IMR-90 (cell line): ENCODE measurements around the gene ANKIB1. TPM values are rescaled to one million over a fixed set of nuclear protein-coding genes. Genes with fewer than 3 reads are reported as not detected.

Experiments
- ATAC-seq: fragments of 200-7000 bp; cut with Tn5 transposase; 2 replicates; pipeline ENCODE4 v1.9.1; 2020; ENCODE audit warnings: low read depth, mild to moderate bottlenecking, moderate library complexity
- BruUV-seq: library from RNA; stranded (reverse); fragments of 400-500 nt; replicated peaks from 2 replicates; lab custom pipeline; 2021; lab: Mats Ljungman, UMichigan
- CTCF ChIA-PET: fragments of 300-600 bp; formaldehyde crosslinking; extraction: SDS; loops from one replicate; lab custom pipeline; 2021; ENCODE audit warnings: antibody characterized with exemption; lab: Yijun Ruan, JAX
- POLR2A ChIA-PET: fragments of 300-600 bp; sonication (Branson Sonifier 250); formaldehyde crosslinking; loops from one replicate; lab custom pipeline; 2022; ENCODE audit warnings: antibody characterized with exemption; ENCODE audit not compliant: unreplicated experiment; lab: Charles Lee
- DNase-seq: peaks from one replicate; pipeline ENCODE4 v3.0.0; 2013
- H2AFZ ChIP-seq: replicated peaks from 2 replicates; pipeline ENCODE3; 2013; ENCODE audit warnings: low read length, mild to moderate bottlenecking; ENCODE audit not compliant: poor library complexity
- H2AK5ac ChIP-seq: 2 replicates; pipeline ENCODE4 v1.6.1; 2013; ENCODE audit warnings: low read depth, low read length, inconsistent platforms
- H2AK9ac ChIP-seq: replicated peaks from 2 replicates; pipeline ENCODE3; 2013; ENCODE audit warnings: mild to moderate bottlenecking, low read depth, low read length, moderate library complexity; ENCODE audit not compliant: poor library complexity
- H2BK120ac ChIP-seq: 2 replicates; pipeline ENCODE4 v1.6.1; 2013; ENCODE audit warnings: low read depth, low read length, inconsistent platforms
- H2BK15ac ChIP-seq: 3 replicates; pipeline ENCODE4 v1.6.1; 2013; ENCODE audit warnings: low read depth, low read length, inconsistent platforms
- H2BK20ac ChIP-seq: 2 replicates; pipeline ENCODE4 v1.6.1; 2013; ENCODE audit warnings: low read depth, mild to moderate bottlenecking, inconsistent platforms, low read length, moderate library complexity
- H2BK5ac ChIP-seq: 2 replicates; pipeline ENCODE4 v1.6.1; 2013; ENCODE audit warnings: mild to moderate bottlenecking, low read depth, low read length, inconsistent platforms; ENCODE audit not compliant: poor library complexity, severe bottlenecking
- H3K14ac ChIP-seq: replicated peaks from 2 replicates; pipeline ENCODE4 v1.6.1; 2013; ENCODE audit warnings: low read depth, low read length, inconsistent platforms
- H3K18ac ChIP-seq: 2 replicates; pipeline ENCODE4 v1.6.1; 2013; ENCODE audit warnings: low read depth, low read length, control low read depth
- H3K23ac ChIP-seq: 2 replicates; pipeline ENCODE4 v1.6.1; 2013; ENCODE audit warnings: low read depth, low read length, inconsistent platforms
- H3K27ac ChIP-seq: 2 replicates; pipeline ENCODE4 v1.5.1; 2013; ENCODE audit warnings: mild to moderate bottlenecking, control low read depth, low read length; ENCODE audit not compliant: insufficient read depth
- H3K27me3 ChIP-seq: 2 replicates; pipeline ENCODE4 v1.6.1; 2013; ENCODE audit warnings: low read length; ENCODE audit not compliant: control insufficient read depth, insufficient read depth
- H3K36me3 ChIP-seq: 2 replicates; pipeline ENCODE4 v1.6.1; 2013; ENCODE audit warnings: low read length, mixed read lengths; ENCODE audit not compliant: control insufficient read depth, insufficient read depth
- H3K4ac ChIP-seq: 2 replicates; pipeline ENCODE4 v1.6.1; 2013; ENCODE audit warnings: low read depth, low read length, inconsistent platforms
- H3K4me1 ChIP-seq: 2 replicates; pipeline ENCODE4 v1.6.1; 2013; ENCODE audit warnings: low read length, mixed read lengths; ENCODE audit not compliant: control insufficient read depth, insufficient read depth
- H3K4me2 ChIP-seq: 2 replicates; pipeline ENCODE4 v1.6.1; 2013; ENCODE audit warnings: low read depth, mild to moderate bottlenecking, control low read depth, low read length, moderate library complexity
- H3K4me3 ChIP-seq: 2 replicates; pipeline ENCODE4 v1.5.1; 2013; ENCODE audit warnings: low read depth, mild to moderate bottlenecking, control low read depth, low read length, moderate library complexity; ENCODE audit not compliant: insufficient read depth
- H3K56ac ChIP-seq: 2 replicates; pipeline ENCODE4 v1.6.1; 2013; ENCODE audit warnings: low read length, inconsistent platforms; ENCODE audit not compliant: insufficient read depth; ENCODE audit errors: extremely low read depth
- H3K79me1 ChIP-seq, 2 experiments: 2 replicates each; pipeline ENCODE4 v1.6.1; 2013; ENCODE audit warnings: low read length in 2 of 2, inconsistent platforms in 1 of 2, low read depth in 1 of 2
- H3K9ac ChIP-seq: 2 replicates; pipeline ENCODE4 v1.6.1; 2013; ENCODE audit warnings: low read depth, low read length, control low read depth
- H3K9me1 ChIP-seq: 2 replicates; pipeline ENCODE4 v1.6.1; 2013; ENCODE audit warnings: low read length, inconsistent platforms; ENCODE audit not compliant: insufficient read depth
- H3K9me3 ChIP-seq: 2 replicates; pipeline ENCODE4 v1.6.1; 2013; ENCODE audit warnings: low read length; ENCODE audit not compliant: control insufficient read depth, insufficient read depth
- H4K20me1 ChIP-seq: 2 replicates; pipeline ENCODE4 v1.6.1; 2013; ENCODE audit warnings: low read length, inconsistent platforms; ENCODE audit not compliant: insufficient read depth
- H4K5ac ChIP-seq: 2 replicates; pipeline ENCODE4 v1.6.1; 2013; ENCODE audit warnings: mild to moderate bottlenecking, low read depth, low read length, control low read depth
- H4K8ac ChIP-seq, 2 experiments: 2 replicates each; pipeline ENCODE4 v1.6.1; 2013; ENCODE audit warnings: low read depth in 2 of 2, low read length in 2 of 2, control low read depth in 1 of 2, inconsistent platforms in 1 of 2
- H4K91ac ChIP-seq: 2 replicates; pipeline ENCODE4 v1.6.1; 2013; ENCODE audit warnings: low read depth, low read length, inconsistent platforms; ENCODE audit not compliant: insufficient read depth
- BHLHE40 ChIP-seq: fragments of 150-350 bp; IDR thresholded peaks from 2 replicates; pipeline ENCODE4 v1.6.1; 2016; ENCODE audit warnings: mild to moderate bottlenecking, low read depth, low read length
- CHD1 ChIP-seq: IDR thresholded peaks from 2 replicates; pipeline ENCODE4 v1.6.1; 2012; ENCODE audit warnings: low read depth, low read length, improper control_type of control experiment
- FOS ChIP-seq: fragments of 150-350 bp; IDR thresholded peaks from 2 replicates; pipeline ENCODE4 v1.6.1; 2016; ENCODE audit warnings: low read depth, low read length
- MAFK ChIP-seq: IDR thresholded peaks from 2 replicates; pipeline ENCODE4 v1.6.1; 2012; ENCODE audit warnings: low read depth, low read length, improper control_type of control experiment
- MAZ ChIP-seq: IDR thresholded peaks from 2 replicates; pipeline ENCODE4 v1.6.1; 2012; ENCODE audit warnings: low read depth, mild to moderate bottlenecking, low read length, improper control_type of control experiment, moderate library complexity, borderline replicate concordance
- MXI1 ChIP-seq: IDR thresholded peaks from 2 replicates; pipeline ENCODE4 v1.6.1; 2012; ENCODE audit warnings: low read depth, mild to moderate bottlenecking, low read length, moderate library complexity, borderline replicate concordance
- NFE2L2 ChIP-seq: fragments of 150-350 bp; IDR thresholded peaks from 2 replicates; pipeline ENCODE4 v1.6.1; 2016; ENCODE audit warnings: low read depth, mild to moderate bottlenecking, low read length
- POLR2A ChIP-seq: IDR thresholded peaks from 2 replicates; pipeline ENCODE4 v1.6.1; 2012; ENCODE audit warnings: mild to moderate bottlenecking, low read depth, low read length
- RAD21 ChIP-seq: IDR thresholded peaks from 2 replicates; pipeline ENCODE4 v1.6.1; 2012; ENCODE audit warnings: low read length, improper control_type of control experiment
- RCOR1 ChIP-seq: IDR thresholded peaks from 2 replicates; pipeline ENCODE4 v1.6.1; 2012; ENCODE audit warnings: mild to moderate bottlenecking, low read length, improper control_type of control experiment; ENCODE audit not compliant: insufficient replicate concordance
- RFX5 ChIP-seq: IDR thresholded peaks from 2 replicates; pipeline ENCODE4 v1.8.0; 2012; ENCODE audit warnings: low read depth, mild to moderate bottlenecking, low read length, moderate library complexity
- SMC3 ChIP-seq: fragments of 150-350 bp; IDR thresholded peaks from 2 replicates; pipeline ENCODE4 v1.6.1; 2016; ENCODE audit warnings: low read depth, mild to moderate bottlenecking, antibody characterized with exemption, low read length, moderate library complexity
- USF2 ChIP-seq: fragments of 150-350 bp; IDR thresholded peaks from 2 replicates; pipeline ENCODE4 v1.6.1; 2017; ENCODE audit warnings: mild to moderate bottlenecking, antibody characterized with exemption, low read length, low read depth
- WGBS, 2 experiments: methylation state at CpG; one replicate each; pipeline versions ENCODE4 v1.1.5 to v1.1.7; 2013; ENCODE audit warnings: missing lambda C conversion rate in 2 of 2; ENCODE audit not compliant: insufficient read length in 1 of 2; ENCODE audit errors: extremely low coverage in 2 of 2; 5-methylcytosine and 5-hydroxymethylcytosine counted together
- dilution Hi-C: fragments of 300-500 bp; cut with HindIII; formaldehyde crosslinking; loops from one replicate; pipeline ENCODE4 v1.14.3; 2018; ENCODE audit warnings: low sequenced_read_pairs; ENCODE audit not compliant: unreplicated experiment
- in situ Hi-C: fragments of 300-500 bp; cut with MboI; formaldehyde crosslinking; loops from 3 replicates; pipeline ENCODE4 v1.14.3; 2019; ENCODE audit warnings: low sequenced_read_pairs, inconsistent platforms, mixed read lengths
- intact Hi-C: fragments of 100-400 bp; cut with micrococcal nuclease; formaldehyde crosslinking; loops from 2 replicates; pipeline ENCODE4 v1.10.0; 2022
- polyA plus RNA-seq, 3 experiments: library from polyadenylated mRNA; depleted of rRNA; stranded (reverse); fragments of >200 nt; gene quantifications; 2 replicates each; pipeline ENCODE4 v1.2.3, GENCODE V29; 2012; ENCODE audit warnings: low replicate concordance in 1 of 3
- total RNA-seq: library from RNA; depleted of rRNA; stranded (reverse); fragments of >200 nt; gene quantifications from 2 replicates; pipeline ENCODE4 v1.2.3, GENCODE V29; 2012
- TF ChIP-seq, protein P1 (sequence below): fragments of 150-350 bp; IDR thresholded peaks from 2 replicates; pipeline ENCODE4 v1.6.1; 2016; ENCODE audit warnings: low read depth, mild to moderate bottlenecking, low read length, moderate library complexity, borderline replicate concordance
- TF ChIP-seq, protein P2 (sequence below): conservative IDR thresholded peaks from 2 replicates; pipeline ENCODE4 v1.5.1; 2012; ENCODE audit warnings: mild to moderate bottlenecking, low read depth, low read length, improper control_type of control experiment

The ANKIB1 gene
- total and polyA plus RNA-seq, 2 of the 4 experiments (the other 2 are of a cell fraction) = 18.7 to 33.9 TPM

DNA sequence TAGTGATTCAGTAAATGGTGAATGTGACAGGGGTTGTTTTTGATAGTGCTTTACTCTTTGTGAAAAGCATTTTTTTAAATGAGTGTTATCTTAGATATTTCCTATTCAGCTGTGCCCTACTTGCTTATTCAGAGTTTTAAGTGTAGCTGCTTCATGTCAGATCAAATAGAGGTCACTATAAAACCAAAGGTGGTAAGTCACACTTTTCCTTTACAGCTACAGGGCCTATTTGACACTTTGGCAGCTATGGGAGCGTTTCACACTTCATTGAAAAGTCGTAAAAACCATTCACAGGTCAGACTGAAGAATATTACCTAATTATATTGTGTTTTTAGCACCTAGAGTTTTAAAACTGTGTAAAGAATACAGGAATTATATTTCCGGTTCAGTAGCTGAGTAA, 67.3 kb downstream of the ANKIB1 start:
- DNase-seq = no peak
- H3K9ac ChIP-seq = no peak overlapping the region
- H3K27ac ChIP-seq = no peak overlapping the region
- no peak overlapping the region for H3K4me2 ChIP-seq
- WGBS, 2 experiments = no CpG with 5 or more reads among the region's 3 CpGs
- H2BK15ac ChIP-seq = no peak overlapping the region
- no peak overlapping the region for H3K4ac ChIP-seq
- ChIA-PET POLR2A (no interaction called here), CTCF (no interaction called here)
- no peak overlapping the region for H4K8ac ChIP-seq
- no peak overlapping the region for H2AFZ ChIP-seq
- H3K9me3 ChIP-seq = no peaks in the 10 kb centered on the region
- H2BK5ac ChIP-seq = no peak overlapping the region
- H4K5ac ChIP-seq = no peak overlapping the region
- H2BK20ac ChIP-seq = no peak overlapping the region
- intact Hi-C loops = loop anchor here (5.0 kb wide), 1 partner anchor 51 kb away; no protein-coding TSS in a partner anchor
- no peak overlapping the region for H4K91ac ChIP-seq
- no peak overlapping the region for H2AK9ac ChIP-seq
- no peaks in the 10 kb centered on the region for H3K27me3 ChIP-seq
- no peak overlapping the region for H3K56ac ChIP-seq
- H3K4me3 ChIP-seq = no peak overlapping the region
- no peak overlapping the region for H3K14ac ChIP-seq
- no peak overlapping the region for H2BK120ac ChIP-seq
- no peak overlapping the region for H2AK5ac ChIP-seq
- H4K20me1 ChIP-seq = no peaks in the 10 kb centered on the region
- no TSS peak for BruUV-seq
- TF ChIP-seq RAD21 (no peak), SMC3 (no peak), RFX5 (no peak), BHLHE40 (no peak), MAZ (no peak), NFE2L2 (no peak), RCOR1 (no peak), MAFK (no peak), USF2 (no peak), CHD1 (no peak), MXI1 (no peak), POLR2A (no peak), FOS (no peak)
- TF ChIP-seq, protein P1, sequence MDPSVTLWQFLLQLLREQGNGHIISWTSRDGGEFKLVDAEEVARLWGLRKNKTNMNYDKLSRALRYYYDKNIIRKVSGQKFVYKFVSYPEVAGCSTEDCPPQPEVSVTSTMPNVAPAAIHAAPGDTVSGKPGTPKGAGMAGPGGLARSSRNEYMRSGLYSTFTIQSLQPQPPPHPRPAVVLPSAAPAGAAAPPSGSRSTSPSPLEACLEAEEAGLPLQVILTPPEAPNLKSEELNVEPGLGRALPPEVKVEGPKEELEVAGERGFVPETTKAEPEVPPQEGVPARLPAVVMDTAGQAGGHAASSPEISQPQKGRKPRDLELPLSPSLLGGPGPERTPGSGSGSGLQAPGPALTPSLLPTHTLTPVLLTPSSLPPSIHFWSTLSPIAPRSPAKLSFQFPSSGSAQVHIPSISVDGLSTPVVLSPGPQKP = no peak
- TF ChIP-seq, protein P2, sequence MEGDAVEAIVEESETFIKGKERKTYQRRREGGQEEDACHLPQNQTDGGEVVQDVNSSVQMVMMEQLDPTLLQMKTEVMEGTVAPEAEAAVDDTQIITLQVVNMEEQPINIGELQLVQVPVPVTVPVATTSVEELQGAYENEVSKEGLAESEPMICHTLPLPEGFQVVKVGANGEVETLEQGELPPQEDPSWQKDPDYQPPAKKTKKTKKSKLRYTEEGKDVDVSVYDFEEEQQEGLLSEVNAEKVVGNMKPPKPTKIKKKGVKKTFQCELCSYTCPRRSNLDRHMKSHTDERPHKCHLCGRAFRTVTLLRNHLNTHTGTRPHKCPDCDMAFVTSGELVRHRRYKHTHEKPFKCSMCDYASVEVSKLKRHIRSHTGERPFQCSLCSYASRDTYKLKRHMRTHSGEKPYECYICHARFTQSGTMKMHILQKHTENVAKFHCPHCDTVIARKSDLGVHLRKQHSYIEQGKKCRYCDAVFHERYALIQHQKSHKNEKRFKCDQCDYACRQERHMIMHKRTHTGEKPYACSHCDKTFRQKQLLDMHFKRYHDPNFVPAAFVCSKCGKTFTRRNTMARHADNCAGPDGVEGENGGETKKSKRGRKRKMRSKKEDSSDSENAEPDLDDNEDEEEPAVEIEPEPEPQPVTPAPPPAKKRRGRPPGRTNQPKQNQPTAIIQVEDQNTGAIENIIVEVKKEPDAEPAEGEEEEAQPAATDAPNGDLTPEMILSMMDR = no peak
- dilution Hi-C loops = no loop called here
- no peaks in the 10 kb centered on the region; a peak in 1 of 4 replicates for H3K79me1 ChIP-seq
- H3K23ac ChIP-seq = no peak overlapping the region
- no peak for ATAC-seq
- peaks cover 3% of the 10 kb centered on the region for H3K4me1 ChIP-seq
- no peaks in the 10 kb centered on the region for H3K36me3 ChIP-seq
- H3K9me1 ChIP-seq = no peaks in the 10 kb centered on the region; the same call in none of the 2 replicates
- in situ Hi-C loops = no loop called here
- H3K18ac ChIP-seq = no peak overlapping the region
